Body of pancreas (tissue), 4 donors: ENCODE data around the gene MUC5B.

ENCODE experiments used
- POLR2A ChIP-seq, 3 donors: fragments of 450-650 bp; IDR thresholded peaks; one replicate each; pipeline ENCODE4 v1.6.1; 2016; ENCODE audit warnings: antibody characterized with exemption in 3 of 3, mild to moderate bottlenecking in 2 of 3
- TF ChIP-seq, protein P1 (sequence below), 7 experiments: fragments of 450-650 bp in 4 of 7; fragments of 200-600 bp in 3 of 7; sonication (generic) in 3 of 7; IDR thresholded peaks; one replicate each; pipeline ENCODE4 v1.5.1; 2016 to 2019; ENCODE audit warnings: antibody characterized with exemption in 7 of 7

DNA sequence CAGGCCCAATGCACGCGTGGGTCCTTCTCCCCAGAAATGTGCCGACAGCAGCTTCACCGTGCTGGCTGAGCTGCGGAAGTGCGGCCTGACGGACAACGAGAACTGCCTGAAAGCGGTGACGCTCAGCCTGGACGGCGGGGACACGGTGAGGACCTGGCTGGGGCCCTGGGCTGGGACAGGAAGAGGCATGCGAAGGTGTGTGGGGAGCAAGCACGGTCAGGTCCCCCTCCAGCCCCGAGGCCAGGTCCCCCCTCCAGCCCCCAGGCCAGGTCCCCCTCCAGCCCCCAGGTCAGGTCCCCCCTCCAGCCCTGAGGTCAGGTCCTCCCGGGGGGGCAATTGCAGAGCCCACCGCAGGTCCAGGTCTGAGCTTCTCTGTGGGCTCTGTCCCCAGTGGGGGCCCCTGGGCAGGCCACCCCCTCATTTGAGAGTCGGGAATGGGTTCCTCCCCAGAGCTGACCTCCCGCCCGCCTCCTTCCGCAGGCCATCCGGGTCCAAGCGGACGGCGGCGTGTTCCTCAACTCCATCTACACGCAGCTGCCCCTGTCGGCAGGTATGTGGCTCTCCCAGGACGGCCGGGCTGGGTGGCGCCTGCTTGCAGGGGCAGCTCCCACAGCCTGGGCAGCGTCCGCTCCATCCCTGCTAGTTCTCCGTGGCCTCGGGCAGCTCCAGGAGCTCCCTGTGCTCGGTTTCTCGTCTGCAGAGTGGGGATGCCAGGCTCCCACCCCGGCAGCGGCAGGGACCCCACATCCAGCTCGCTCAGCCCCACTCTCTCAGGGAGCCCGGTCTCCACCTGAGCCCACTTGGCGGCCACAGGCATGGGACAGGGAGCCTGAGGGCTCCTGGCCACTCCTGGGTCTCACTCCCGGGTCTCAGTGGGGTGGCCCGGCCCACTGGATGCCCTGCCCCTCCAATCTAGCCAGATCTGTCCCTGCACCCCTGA, 7.9 kb downstream of the MUC5B start:
- TF ChIP-seq POLR2A (IDR thresholded peaks at IDR 0.05): no peak
- TF ChIP-seq, protein P1, sequence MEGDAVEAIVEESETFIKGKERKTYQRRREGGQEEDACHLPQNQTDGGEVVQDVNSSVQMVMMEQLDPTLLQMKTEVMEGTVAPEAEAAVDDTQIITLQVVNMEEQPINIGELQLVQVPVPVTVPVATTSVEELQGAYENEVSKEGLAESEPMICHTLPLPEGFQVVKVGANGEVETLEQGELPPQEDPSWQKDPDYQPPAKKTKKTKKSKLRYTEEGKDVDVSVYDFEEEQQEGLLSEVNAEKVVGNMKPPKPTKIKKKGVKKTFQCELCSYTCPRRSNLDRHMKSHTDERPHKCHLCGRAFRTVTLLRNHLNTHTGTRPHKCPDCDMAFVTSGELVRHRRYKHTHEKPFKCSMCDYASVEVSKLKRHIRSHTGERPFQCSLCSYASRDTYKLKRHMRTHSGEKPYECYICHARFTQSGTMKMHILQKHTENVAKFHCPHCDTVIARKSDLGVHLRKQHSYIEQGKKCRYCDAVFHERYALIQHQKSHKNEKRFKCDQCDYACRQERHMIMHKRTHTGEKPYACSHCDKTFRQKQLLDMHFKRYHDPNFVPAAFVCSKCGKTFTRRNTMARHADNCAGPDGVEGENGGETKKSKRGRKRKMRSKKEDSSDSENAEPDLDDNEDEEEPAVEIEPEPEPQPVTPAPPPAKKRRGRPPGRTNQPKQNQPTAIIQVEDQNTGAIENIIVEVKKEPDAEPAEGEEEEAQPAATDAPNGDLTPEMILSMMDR (IDR thresholded peaks at IDR 0.05): no peak
